ENCODE results near the gene TMEM220.
"Not testable (repeated sequence)": the region's sequence is repeated elsewhere in the genome, so short reads cannot be mapped to it uniquely, and the experiment has no call there.

The TMEM220 gene

DNA sequence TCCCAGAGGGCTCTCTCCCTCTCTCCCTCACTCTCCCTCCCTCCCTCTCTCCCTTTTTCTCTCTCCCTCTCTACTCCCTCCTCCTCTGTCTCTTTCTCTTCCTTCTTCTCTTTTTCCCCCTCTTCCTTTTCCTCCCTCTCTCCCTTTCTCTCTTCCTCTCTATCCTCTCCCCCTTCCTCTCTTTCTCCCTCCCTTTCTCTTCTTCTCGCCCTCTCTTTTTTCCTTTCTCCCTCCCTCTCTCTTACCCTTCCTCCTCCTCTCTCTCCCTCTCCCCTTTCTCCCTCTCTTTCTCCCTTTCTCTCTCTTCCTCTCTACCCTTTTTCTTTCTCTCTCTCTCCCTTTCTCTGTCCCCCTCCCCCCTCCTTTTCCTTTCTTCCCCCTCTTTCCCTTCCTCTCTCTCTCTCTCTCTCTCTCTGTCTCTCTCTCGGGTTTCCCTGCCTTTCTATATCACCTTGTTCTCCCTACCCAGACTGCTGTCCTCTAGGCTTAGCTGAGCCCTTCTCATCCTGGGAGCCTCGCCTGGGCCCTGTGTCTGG lies 25.8 kb upstream of the TMEM220 start:
- in situ Hi-C loops (cut with MboI; ENCODE audit: low sequenced_read_pairs): no loop called here

- in situ Hi-C loops (cut with MboI; ENCODE audit: low sequenced_read_pairs): no loop called here
These were observed 25.2 kb upstream of the TMEM220 start for GRCh38 chr17:10754861-10755591.

GRCh38 chr17:10754109-10754508 lies 24.3 kb upstream of the TMEM220 start:
- in situ Hi-C loops (cut with MboI; ENCODE audit: low sequenced_read_pairs): no loop called here

- in situ Hi-C loops (cut with MboI; ENCODE audit: low sequenced_read_pairs): no loop called here
These were observed 22.9 kb upstream of the TMEM220 start for GRCh38 chr17:10752696-10753095.

- in situ Hi-C loops (cut with MboI; ENCODE audit: low sequenced_read_pairs): no loop called here
These were observed 21.7 kb upstream of the TMEM220 start for GRCh38 chr17:10751563-10751962.

DNA sequence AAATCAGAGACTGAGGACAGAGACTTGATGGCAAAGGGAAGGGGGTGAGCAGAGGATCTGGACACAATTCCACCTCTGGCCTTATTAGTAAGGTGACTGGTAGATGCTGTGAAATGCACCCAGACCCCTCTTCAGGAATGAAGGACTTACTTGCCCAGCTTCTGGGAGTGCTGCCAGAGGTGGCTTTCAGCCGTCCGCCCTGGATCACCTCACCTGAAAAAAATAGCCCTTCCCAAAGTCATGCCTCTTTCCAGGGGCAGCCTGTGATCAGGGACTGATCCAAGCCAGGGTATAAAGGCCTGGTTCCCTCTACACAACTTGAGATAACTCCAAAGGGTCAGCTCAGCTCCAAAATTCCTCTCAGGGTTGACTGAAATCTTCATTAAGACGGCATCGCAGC lies 20.4 kb upstream of the TMEM220 start:
- in situ Hi-C loops (cut with MboI; ENCODE audit: low sequenced_read_pairs): no loop called here

DNA sequence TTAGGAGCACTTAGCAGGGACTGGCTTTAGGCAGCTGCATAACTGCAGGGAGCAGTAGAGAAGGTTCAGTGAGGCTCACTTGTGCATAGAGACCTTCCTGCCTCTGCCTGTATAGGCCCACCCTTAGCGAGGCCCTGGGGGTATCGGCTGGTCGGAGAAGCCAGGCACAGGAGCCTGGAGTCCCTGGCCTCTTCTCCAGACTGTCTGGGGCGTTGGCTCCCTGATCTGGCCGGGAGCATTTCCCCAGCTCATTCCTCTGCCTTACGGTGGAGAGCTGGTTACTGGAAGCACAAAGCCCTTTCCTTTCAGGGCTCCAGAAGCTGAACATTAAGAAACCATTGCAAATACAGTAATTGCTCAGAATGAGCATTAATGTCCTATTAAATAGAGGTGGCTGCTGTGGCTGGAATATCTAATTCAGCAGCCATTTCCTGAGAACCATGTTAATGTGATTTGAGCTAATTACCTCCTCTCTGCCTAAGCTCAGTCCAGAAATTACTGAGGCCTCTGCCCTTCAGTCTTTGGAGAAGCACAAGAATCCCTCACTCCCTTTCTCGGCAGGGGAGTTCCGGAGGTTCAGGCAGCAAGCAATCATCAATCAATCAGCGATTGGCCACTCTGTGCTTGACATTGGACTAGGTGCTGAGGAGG lies 18.8 kb upstream of the TMEM220 start:
- in situ Hi-C loops (cut with MboI; ENCODE audit: low sequenced_read_pairs): no loop called here

DNA sequence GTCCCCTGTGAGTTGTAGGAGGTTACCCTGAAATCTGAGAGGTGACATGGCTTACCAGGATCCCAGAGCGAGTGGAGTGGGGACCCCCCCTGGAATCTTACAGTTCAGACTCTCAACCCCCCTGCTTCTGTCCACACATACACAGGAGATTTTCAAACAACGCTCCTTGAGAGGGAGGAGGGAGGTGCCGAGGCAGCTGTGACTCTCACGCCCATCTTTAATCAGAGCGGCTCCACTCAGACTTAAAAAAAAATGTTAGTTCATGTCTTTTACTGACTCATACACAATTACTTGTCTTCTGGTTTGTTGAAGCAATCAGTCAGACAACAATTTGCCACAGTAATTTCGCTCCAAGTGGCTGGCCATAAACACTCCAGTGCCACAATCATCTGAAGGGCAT lies 15.4 kb upstream of the TMEM220 start:
- in situ Hi-C loops (cut with MboI; ENCODE audit: low sequenced_read_pairs): no loop called here

DNA sequence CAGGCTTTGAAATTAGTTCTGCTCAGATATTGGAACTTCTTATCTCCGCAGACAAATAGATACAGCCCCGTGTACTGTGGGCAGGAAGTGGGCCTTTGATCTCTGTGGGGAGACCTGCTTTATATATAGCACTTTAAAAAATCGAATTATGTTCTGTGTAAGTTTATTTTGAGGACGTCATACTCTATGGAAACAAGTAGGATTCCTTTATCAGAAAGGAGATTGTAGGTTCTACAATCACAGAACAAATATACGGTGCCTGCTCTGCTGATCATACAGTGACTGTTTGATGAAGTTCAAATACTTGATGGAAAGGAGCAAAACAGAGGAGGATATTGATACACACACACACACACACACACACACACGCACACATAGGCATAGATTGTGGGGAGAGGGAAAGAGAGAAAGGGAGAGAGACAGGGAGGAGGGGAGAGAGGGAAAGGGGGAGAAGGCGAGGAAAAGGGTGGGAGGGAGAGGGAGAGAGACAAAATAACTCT lies 14.7 kb upstream of the TMEM220 start:
- in situ Hi-C loops (cut with MboI; ENCODE audit: low sequenced_read_pairs): no loop called here

- in situ Hi-C loops (cut with MboI; ENCODE audit: low sequenced_read_pairs): no loop called here
These were observed 13.6 kb upstream of the TMEM220 start for GRCh38 chr17:10743316-10744009.

DNA sequence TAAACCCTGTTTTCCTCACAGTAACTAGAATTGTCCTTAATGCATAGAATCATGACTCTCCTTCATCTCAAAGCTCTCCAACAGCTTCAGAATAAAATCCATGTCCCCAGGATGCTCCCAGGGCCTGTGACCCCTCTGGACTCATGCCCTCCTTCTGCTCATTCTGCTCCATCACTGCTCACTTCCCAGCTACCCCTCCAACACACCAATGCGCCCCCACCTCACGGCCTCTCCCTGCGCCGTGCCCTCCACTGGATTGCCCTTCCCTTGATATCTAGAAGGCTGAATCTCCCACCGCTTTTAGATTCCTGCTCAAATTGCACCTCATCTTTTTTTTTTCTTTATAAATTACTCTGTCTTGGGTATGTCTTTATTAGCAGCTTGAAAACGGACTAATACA lies 12.6 kb upstream of the TMEM220 start:
- in situ Hi-C loops (cut with MboI; ENCODE audit: low sequenced_read_pairs): no loop called here

DNA sequence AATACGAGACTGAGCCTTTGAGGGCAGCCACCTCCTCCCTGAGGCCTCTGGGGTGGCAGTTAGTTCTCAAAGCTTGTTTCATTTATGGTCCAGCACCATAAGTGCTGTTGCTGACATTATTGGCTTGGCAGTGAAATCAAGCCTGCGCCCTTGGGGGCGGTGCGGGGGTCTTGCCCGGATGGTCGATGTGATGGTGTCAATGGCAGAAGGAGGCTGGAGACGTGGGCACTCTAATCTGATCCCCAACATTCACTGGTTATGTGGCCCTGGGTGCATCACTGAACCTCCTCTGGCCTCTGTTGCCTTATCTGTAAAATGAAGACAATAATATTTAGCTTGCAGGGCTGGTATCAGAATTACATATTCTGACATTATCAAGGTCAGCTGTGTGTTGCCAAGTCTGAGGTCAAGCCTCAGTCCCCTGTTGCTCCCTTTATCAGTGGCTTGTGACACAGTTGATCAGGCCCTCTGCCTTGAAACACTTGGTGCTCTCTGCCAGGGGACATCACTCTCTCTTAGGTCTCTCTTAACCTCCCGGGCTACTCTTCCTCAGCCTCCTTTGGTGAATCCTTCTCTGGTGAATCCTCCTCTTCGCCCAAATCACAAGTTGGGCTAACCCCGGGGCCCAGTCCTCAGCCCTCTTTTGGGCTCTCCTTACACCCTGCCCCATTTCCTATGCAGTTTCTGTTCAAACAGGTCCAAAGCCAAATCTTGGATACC lies 11.8 kb upstream of the TMEM220 start:
- in situ Hi-C loops (cut with MboI; ENCODE audit: low sequenced_read_pairs): no loop called here

DNA sequence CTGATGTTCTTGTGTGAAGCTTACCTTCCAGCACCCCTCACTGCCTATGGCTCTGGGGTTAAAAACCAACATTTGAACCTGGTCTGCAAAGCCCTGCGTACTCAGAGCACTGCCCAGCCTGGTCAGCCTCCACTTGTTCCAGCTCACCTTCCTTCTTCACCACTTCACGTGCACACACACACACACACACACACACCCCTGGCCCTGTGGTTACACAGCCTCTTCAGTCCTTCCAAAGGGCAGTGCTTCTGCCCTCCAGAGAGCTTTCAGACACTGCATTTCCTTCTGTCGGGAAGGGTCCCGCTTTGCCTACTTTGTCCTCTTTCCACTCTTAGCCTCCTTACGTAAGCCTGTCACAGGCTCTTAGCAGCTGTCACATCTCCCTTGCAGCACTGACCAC lies 9.6 kb upstream of the TMEM220 start:
- in situ Hi-C loops (cut with MboI; ENCODE audit: low sequenced_read_pairs): no loop called here

DNA sequence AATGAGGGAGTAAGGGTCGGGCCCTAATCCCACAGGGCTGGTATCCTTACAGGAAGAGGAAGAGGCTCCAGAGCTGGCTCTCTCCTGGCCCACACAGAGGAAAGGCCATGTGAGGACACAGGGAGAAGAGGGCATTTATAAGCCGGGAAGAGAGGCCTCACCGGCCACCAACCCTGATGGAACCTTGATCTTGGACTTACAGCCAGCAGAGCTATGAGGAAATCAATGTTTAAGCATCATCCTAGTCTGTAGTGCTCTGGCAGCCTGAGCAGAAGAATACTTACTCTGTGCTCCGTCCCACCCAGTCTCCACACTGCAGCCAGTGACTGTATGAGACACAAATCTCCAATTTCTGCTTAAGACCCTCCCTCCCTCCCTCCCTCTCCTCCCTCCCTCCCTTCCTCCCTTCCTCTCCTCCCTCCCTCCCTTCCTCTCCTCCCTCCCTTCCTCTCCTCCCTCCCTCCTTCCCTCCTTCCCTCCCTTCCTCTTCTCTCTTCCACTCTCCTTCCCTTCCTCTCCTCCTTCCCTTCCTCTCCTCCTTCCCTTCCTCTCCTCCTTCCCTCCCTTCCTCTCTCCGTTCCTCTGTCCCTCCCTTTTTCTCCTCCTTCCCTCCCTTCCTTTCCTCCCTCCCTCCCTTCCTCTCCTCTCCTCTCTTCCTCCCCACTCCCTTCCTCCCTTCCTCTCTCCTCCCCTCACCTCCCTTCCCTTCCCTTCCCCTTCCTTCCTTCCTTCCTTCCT lies 8.9 kb upstream of the TMEM220 start:
- in situ Hi-C loops (cut with MboI; ENCODE audit: low sequenced_read_pairs): no loop called here

- in situ Hi-C loops (cut with MboI; ENCODE audit: low sequenced_read_pairs): no loop called here
These were observed 7.9 kb upstream of the TMEM220 start for GRCh38 chr17:10737736-10738135.

GRCh38 chr17:10737168-10737622 lies 7.4 kb upstream of the TMEM220 start:
- in situ Hi-C loops (cut with MboI; ENCODE audit: low sequenced_read_pairs): no loop called here

GRCh38 chr17:10735821-10736220 lies 6.0 kb upstream of the TMEM220 start:
- in situ Hi-C loops (cut with MboI; ENCODE audit: low sequenced_read_pairs): no loop called here

- in situ Hi-C loops (cut with MboI; ENCODE audit: low sequenced_read_pairs): no loop called here
These were observed 5.4 kb upstream of the TMEM220 start for GRCh38 chr17:10735251-10735650.

DNA sequence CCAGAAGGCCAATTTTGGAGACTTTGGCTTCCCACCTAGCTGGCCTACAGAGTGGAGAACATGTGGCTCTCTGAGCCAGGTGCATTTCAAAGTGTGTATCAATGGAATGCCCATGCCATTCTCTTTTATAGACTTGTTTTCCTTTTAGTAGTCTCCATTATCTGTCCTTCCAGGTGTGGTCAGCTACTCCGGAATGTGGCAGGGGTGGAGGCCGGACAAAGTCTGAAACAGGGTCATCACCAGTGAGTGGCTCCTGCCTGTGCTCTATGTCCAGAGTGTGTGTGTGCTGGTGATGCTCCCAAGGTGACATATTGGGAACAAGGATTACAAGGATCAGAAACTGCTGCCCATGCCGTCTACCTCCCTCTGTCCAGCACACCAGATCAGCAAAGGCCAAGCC lies 3.8 kb upstream of the TMEM220 start:
- in situ Hi-C loops (cut with MboI; ENCODE audit: low sequenced_read_pairs): no loop called here

- in situ Hi-C loops (cut with MboI; ENCODE audit: low sequenced_read_pairs): not testable (repeated sequence)
These were observed 2.3 kb upstream of the TMEM220 start for GRCh38 chr17:10732121-10732520.
